Stimulated activated CD4-positive, alpha-beta T cell treated with anti-CD3 and anti-CD28 coated beads, Interleukin-1b, Interleukin-23, amount 100 ng/mL, for 48 hours (primary cell): Measurements from ENCODE around the gene FAM83F.
"Not testable (repeated sequence)": the region's sequence is repeated elsewhere in the genome, so short reads cannot be mapped to it uniquely, and the experiment has no call there.

Experiments used
- DNase-seq: peaks from one replicate; pipeline ENCODE4 v3.0.0-alpha.2; 2020

Gene FAM83F

DNA sequence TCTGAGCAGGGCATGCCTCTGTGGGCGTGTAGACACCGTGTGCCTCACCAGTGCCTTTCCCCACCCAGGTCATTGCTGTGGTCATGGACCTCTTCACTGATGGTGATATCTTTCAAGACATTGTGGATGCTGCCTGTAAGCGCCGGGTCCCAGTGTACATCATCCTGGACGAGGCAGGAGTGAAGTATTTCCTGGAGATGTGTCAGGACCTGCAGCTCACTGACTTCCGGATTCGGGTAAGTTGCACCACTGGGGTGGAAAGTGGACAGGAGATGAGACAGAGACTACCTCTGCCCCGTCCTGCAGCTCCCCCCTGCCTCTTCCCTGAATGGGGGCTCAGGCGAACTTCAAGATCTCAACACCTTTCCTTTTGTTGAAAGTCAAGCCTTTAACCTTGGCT lies 24.3 kb downstream of the FAM83F start:
- no peak for DNase-seq

DNA sequence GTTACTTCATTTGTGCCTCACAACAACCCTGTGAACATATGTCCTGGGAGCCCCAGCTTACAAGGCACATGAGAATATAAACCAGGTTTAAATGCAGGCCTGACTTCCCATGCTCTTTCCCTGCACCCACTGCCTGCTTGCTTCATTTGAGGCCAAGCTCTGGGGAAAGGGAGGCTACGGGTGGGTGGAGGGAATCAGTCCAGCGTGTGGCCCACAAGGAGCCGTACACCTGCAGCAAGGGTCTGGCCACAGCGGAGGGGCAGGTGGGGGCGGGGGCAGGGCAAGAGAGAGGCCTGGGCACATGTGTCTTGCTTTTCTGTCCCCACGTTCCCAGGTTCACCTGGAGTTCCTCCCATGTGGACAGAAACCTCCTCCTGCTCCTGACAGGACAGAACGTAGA lies 26.2 kb downstream of the FAM83F start:
- DNase-seq: no peak

DNA sequence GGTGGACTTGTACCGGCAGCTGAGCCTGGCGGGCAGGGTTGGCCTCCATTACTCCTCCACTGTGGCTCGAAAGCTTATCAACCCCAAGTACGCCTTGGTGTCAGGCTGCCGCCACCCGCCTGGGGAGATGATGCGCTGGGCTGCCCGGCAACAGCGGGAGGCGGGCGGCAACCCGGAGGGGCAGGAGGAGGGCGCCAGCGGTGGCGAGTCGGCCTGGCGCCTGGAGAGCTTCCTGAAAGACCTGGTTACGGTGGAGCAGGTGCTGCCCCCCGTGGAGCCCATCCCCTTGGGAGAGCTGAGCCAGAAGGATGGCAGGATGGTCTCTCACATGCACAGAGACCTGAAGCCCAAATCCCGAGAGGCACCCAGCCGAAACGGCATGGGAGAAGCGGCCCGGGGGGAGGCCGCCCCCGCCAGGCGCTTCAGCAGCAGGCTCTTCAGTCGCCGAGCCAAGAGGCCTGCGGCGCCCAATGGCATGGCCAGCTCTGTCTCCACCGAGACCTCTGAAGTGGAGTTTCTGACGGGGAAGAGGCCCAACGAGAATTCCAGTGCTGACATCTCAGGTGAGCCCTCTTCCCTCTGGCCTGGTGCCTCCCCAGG lies 26.7 kb downstream of the FAM83F start:
- no peak for DNase-seq

DNA sequence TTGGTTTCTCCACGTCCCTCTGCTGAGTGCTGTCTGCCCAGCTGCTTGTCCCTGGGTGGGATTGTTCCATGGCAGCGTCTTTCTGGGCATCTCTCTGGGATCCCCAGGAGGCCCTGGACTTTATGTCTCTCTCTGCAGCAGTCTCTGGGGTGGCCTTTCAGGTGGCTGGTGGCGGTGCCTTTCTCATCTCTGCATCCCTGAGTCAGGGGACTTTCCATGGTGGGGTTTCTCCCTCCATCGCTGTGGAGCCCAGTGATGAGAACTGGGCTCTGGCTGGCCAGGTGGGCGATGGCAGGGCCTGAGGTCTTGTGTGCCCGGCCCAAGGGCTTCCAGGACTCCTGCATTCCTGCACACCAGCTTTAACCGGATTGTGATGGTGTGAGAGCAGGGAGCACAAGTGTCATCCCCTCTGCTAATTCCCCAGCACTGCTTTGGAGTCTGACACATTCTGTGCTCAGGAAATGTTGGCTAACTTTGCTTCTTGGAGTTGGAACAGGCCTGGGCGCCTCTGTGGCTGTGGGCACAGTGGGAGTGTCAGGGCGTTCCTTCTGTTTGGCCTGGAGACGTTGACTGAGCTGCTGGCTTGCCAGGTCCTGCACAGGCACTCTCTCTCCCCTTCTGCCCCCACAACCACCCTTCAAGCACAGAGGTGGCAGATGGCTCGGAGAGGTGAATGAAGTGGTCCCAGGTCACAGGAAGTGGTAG lies 27.9 kb downstream of the FAM83F start:
- DNase-seq: no peak

DNA sequence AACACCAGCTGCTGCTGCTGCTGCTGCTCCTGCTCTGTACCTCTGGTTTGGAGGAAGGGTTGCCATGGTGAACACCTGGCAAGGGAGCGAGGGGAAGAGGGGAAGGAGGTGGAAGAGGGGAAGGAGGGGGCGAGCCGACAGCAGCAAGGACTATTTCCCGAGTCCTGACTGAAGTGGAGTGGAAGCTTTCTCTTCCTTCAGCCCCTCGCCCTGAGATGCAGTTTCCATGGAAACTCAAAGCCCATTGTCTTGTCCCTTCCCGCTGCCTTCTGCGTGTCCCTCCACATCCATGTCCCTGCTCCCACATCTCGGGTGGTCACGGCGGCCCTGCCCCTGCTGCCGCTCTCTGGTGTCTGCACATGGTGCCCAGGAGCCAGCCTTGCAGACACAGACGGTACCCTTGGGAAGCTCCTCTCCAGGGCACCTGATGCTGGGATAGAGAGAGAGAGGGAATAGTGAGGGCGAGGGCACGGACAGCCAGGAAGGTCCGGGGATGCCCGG lies 28.6 kb downstream of the FAM83F start:
- no peak for DNase-seq

DNA sequence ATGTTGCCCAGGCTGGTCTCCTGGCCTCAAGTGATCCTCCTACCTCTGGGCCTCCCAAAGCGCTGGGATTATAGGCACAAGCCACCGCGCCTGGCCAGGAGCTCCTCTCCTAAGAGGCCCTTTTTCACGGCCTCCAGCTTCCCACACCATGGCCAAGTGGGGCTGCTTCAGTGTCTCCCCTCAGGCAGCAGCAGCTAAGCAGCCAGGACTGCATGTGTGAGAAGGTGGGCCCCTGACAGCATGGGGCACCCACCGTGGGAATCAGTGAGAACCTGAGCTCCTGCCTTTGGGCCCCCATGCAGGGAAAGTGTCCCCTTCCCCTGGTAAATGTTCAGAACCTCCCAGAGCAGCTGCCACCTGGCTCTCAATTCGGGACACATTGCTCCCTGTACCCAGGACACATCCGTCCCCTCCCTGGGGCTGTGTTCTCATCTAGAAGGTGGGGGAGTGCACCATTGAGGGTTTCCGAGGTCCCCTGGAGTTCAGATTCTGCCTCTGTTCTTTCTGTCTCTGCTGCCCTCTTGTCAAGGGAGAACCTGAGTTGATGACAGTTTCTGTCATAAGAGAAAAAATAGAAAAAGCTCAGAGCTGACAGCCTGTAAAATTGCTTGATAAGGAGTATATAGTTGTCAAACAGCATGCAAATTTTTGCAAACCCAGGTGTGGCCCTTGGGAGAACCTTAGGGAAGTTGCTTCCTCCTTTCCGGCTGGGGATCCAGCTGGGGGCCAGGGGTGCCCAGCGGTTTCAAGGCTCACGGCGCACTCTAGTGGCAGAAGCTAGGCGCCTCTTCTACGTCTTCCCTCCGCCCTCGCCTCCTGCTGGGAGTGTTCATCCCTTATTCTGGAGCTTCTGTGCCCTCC lies 29.7 kb downstream of the FAM83F start:
- peak; percentile 49 for DNase-seq

DNA sequence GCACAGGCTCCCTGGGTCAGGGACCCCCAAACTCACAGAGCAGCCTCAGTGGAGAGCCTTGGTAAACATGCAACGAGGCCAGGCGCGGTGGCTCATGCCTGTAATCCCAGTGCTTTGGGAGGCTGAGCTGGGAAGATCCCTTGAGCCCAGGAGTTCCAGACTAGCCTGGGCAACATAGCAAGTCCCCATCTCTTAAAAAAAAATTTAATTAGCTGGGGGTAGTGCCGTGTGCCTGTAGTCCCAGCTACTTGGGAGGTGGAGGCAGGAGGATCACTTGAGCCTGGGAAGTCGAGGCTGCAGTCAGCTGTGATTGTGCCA lies 30.3 kb downstream of the FAM83F start:
- DNase-seq: not testable (repeated sequence)

DNA sequence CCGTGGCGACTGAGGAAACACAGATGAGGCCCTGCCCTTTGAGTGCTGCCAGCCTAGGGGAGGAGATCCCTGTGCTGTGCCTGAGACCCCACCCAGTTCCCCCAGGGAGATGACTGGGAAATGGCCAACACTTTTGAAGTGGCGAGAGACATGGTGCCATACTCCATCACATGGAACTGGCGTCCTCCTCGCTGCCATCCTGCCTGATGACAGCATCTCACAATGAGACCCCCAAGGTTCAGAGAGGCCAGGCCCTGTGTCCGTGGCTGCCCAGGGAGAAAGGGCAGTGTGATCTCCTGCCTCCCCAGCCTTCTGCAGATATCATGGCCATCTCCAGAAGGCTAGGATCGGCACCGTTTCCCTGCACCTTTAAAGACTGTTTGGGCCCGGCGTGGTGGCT lies 31.1 kb downstream of the FAM83F start:
- no peak for DNase-seq

DNA sequence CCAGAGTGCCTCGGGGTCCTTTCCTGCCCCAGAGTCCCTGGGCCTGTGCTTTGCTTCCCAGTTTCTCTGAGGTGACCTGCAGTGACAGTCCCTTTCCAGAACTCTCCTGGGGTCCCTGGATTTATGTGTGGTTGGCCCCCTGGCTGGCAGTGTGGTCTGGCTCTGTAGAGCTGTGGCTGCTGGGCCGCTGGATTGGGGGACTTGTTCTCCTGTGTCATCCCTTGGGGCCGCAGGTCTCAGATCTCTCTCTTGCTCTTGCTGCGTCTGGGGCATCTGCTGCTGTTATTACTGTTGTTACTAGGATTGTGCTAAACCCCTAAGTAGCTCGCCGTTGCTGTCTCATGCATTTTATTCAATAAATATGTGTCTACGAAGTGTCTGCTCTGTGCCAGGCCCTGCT lies 31.9 kb downstream of the FAM83F start:
- DNase-seq: no peak

DNA sequence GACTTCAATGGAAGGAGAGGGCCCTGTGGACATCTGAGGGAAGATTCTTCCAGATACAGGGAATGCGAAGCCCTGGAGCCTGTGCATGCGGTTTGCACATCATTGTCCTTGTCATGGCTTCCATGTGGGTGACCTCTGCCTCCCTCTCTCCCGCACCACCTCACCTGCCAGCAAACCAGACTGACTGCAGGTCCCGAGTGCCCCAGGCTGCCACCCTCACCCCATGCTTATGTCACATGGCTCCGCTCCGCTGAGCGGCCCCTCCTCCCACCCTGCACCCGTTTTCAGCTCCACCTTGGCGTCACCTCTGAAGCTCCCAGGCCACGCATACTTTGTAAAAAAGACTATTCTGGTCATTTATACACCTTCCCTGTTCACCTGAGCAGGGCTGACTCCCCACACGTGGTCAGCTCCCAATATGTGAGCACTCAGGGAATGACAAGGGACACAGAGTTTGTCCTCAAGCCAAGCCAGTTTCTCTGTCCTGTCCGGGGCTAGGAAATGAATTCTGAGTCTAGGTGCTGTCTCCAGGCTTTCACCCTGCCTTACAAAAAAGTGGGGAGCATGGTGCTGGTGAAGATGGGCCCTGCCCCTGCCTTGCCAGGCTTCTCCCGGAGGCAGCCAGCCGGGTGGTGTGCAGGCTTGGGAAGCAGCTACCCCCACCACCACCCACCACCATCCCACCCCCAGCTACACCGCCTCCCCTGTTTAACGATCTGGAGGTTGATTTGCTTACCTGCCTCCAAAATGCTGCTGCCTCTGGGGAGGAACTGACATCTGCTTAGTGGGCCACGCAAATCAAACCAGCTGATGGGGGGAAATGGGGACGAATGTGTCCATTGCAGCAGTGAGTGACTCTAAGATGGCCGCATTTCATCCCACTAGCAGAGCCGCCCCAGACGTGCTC lies 32.7 kb downstream of the FAM83F start:
- DNase-seq: no peak

DNA sequence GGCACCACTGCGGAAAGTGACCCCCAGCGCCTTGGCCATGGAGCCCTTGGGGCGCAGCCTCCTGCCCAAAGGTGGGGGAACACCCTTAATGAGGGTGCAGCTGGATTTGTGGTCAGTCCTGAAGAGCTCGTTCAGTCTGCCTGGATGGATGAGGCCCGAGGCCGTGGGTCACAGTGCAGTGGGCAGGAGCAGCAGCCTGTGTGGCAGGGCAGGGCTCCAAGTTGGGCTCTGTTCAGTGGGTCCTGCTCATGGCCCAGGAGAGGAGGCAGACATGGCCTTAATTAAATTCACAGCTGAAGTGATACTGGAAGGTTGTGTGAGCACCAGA lies 33.3 kb downstream of the FAM83F start:
- DNase-seq: no peak

DNA sequence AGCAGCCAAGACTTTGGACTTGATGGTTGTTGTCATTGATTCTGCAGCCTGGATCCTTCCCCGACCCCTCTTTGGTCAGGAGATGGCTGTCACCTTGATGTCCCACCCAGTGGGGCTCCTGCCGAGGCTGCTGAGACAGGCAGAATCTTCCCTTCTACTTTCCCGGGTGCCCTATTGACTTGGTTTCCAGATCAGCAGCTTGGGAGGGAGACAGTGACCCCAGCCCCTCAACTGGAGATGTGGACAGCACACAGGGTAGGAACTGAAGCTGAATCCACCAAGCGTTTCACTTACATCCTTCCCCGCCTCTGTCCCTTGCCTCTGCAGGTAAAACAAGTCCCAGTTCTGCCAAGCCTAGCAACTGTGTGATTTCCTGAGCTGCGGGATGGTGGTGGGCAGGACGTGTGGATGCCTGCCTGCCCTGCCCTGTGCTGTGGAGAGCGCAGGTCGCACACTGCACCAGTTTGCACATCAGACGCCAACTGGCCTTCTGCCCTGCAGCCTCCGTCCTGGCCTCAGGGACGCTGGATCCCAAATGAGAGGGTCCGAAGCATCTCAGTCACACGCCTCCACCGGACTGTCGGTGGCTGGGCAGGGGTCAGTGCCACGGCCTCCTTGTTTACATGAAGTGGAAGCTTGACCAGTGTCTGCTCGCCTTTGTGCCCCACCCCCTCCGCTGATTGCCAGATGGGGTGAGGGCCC lies 34.6 kb downstream of the FAM83F start:
- DNase-seq: no peak

DNA sequence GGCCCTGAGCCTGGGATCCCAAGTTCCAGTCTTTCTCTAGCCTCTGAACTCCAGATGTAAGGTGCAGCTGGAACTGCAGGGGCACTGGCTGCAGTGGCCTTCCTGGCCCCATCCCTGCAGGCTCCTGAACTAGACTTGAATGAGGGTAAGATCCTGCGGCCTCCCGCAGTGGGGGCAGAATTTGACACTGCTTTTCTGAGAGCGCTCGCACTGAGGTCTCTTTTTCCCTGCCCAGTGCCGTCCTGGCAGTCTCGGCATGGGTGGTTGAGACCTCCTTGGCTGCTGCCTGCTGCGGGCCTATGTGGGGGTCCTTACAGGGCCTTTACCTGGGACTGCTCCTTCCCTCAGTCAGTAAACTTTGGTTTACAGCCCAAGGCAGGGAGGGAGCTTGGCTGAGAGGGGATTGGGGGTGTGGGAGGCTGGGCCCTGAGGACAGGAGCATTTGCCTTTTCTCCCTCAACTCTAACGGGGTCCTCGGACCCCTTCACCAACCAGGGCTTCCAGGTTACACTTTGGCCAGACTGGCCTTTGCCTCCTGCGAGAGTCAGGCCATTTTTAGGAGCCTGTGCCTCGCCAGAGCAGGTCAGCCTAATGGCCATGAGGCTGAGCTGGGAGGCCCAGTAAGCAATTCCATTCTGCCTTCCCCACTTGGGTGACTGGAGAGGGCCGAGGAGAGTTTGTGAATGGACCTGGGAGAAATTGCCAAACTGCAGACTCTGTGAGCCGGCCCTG lies 35.4 kb downstream of the FAM83F start:
- no peak for DNase-seq

DNA sequence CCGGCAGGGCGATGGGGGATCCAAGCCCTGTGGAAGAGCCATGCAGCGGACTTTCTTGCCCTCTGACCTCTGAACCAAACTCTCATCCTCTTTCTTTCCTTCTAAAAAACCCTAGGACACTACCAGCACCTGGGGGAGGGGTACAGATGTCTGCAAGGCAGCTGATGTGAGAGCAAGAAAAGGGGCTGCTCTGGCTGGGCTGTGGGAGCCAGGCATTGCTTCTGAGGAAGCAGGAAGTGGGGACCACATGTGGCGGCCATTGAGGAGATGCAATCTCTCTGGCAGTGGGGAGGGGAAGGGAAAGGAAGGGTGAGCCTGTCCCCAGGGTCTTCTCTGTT lies 36.0 kb downstream of the FAM83F start:
- DNase-seq: no peak

DNA sequence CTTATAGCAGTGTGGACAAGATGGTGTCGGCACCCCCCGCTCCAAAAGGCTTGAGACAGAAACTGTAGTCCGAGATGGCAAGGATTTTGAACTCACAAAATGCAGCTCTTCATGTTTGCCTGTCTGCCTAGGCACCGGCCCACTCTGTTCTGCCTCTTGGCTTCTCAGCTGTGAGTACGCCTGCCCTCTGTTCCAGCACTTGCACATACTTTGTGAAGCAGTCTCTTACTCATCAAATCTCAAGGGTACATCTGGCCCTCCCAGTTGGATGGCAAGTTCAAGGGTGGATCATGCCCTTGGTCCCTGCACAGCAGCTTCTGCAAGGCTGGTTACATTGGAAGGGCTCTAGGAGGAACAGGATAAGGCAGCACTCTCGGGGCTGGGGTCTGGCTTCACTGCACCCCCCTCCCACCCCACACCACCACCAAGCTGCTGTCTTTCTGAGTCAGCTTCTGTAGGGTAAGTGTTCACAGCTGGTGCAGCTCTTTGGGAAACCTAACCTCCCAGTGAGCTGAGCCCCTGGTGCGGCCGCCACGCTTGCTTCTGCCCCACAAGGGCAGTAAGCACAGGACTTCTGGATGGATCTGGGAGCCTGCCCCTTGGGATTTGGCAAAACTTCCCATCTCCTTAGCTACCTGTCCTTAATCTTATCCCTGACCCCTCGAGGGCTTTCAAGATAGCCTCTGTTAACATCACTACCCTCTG lies 37.2 kb downstream of the FAM83F start:
- no peak for DNase-seq

DNA sequence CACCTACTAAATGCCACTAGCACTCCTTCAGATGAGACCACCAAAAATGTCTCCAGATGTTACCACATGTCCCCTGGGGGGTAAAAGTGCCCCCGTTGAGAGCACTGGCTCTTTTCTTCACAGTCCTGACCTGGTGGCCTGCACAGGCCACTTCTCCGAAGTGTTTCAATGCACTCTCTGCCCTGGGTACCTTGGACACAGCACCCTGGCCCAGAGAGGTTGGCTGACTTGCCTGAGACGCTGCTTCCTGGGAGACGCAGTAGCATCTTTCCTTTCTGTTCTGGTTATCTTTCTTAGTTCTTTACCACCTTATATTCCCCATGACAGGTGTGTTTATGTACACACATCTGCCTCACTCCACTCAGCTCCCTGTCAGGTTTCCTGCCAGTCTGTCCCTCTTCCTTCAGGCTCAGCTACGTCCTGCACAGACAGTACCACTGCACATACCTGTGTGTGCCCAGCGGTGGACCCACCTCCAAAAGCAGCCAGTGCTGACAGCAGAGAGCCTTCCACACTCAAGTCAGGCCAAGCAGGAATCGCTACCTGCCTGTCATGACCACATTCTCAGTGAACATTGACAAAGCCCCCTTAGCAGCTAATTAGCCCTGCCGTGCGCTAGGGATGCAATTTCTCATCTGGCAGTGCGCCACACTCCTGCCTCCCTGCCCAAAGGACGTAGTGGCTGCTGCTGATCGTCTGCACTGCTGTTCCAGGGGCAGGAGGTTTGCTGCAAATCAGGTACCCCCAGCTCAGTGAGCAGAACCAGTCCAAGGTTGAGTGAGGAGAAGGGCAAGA lies 39.0 kb downstream of the FAM83F start:
- no peak for DNase-seq

DNA sequence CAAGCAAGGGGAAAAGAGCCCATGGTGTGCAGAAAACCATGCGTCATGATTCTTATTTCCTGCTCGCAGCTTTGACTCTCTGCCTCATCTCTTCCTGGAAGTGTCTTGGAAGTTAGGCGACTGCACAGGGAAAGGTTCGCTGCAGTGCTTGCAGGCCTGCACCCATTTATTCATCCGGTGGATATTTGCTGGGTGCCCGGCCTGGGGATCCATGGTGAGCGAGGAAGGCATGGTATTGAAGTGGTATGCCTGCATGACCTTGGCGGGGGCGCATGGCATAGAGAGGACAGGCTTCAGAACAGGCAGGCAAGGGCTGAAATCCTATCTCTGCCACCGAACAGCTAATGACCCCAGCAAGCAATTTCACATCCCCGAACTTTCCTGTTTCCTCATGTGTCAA lies 40.6 kb downstream of the FAM83F start:
- no peak for DNase-seq

DNA sequence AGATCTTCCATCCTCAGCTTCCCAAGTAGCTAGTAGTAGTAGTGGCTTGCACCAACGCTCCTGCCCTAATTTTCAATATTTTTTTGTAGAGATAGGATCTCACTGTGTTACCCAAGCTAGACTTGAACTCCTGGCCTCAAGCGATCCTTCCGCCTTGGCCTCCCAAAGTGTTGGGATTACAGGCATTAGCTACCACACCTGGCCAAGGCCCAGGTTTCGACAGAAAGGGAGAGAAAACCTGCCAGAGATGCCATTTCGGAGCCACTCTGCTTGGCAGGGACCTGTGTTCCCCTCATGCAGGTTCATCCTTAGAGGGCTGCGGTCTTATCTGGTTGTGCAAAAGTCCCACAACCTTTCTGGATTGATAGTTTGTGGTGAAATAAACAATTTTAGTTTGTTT lies 41.4 kb downstream of the FAM83F start:
- DNase-seq: no peak

DNA sequence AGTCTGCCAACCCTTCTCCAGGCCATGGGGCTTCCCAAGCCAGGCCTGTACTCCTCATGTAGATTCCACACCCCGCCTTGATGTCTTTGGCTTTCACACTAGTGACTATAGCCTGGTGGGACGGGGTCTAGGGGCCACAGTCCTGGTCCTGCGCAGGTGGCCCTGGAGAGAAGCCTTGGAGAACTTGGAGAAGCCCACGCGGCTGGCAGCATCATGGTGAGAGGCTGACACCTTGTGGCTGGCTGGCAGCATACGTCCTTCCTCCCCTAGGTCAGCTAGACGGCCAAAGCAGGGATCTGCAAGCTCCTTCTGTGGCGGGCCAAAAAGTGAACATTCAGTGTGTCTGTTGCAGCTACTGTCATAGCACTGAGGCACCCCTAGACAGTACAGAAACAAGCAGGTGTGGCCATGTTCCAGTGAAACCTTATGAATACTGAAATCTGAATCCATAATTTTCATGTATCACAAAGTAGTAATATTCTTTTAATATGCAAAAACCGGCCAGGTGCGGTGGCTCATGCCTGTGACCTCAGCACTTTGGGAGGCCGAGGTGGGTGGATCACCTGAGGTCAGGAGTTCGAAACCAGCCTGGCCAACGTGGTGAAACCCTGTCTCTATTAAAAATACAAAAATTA lies 42.0 kb downstream of the FAM83F start:
- peak; percentile 64 for DNase-seq

DNA sequence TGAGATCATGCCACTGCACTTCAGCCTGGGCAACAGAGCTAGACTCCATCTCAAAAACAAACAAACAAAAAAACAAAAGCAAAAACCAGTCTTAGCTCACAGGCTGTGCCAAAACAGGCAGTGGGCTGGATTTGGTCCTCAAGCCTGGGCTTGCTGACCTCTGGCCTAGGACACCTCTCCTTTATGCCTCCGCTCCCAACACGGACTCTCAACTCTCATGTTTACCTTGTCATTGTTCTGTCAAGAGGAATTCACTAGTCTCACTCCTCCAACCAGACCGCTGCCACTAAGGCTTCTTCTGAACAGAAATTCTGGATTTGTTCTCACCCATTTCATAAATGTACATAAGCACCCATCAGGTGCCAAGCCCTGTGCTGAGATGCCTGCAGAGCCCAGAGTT lies 42.6 kb downstream of the FAM83F start:
- no peak for DNase-seq
